HepG2 (cell line): ENCODE measurements around the gene DMAC2L.
"Not testable (repeated sequence)": the region's sequence is repeated elsewhere in the genome, so short reads cannot be mapped to it uniquely, and the experiment has no call there.

Experiments
- GATAD2A ChIP-seq: IDR thresholded peaks from 2 replicates; pipeline ENCODE4 v1.6.1; 2016
- HCFC1 ChIP-seq: fragments of 150-350 bp; IDR thresholded peaks from 2 replicates; pipeline ENCODE4 v1.6.1; 2014; ENCODE audit warnings: low read depth, low read length
- JUNB ChIP-seq: sonication (generic); formaldehyde crosslinking; IDR thresholded peaks from 2 replicates; pipeline ENCODE4 v1.8.0; 2022; ENCODE audit warnings: missing genetic modification reagents, mild to moderate bottlenecking, borderline replicate concordance
- PCBP1 ChIP-seq: fragments of 200-400 bp; formaldehyde crosslinking; IDR thresholded peaks from 2 replicates; pipeline ENCODE4 v1.6.1; 2017; ENCODE audit warnings: mild to moderate bottlenecking, low read depth, low read length, borderline replicate concordance
- POLR2A ChIP-seq, 2 experiments: IDR thresholded peaks; 2 replicates each; pipeline ENCODE4 v1.6.1; 2011; ENCODE audit warnings: low read depth in 2 of 2, low read length in 2 of 2, mild to moderate bottlenecking in 1 of 2, moderate library complexity in 1 of 2; ENCODE audit not compliant: insufficient read depth in 1 of 2
- RAD21 ChIP-seq: fragments of 450-650 bp; formaldehyde crosslinking; IDR thresholded peaks from 2 replicates; pipeline ENCODE4 v1.5.0; 2020; ENCODE audit warnings: mild to moderate bottlenecking
- RFX1 ChIP-seq: fragments of 450-650 bp; IDR thresholded peaks from 2 replicates; pipeline ENCODE4 v1.6.1; 2017
- RFXAP ChIP-seq: sonication (generic); formaldehyde crosslinking; IDR thresholded peaks from 2 replicates; pipeline ENCODE4 v1.4.0; 2020; ENCODE audit warnings: missing genetic modification reagents, borderline replicate concordance
- TCF12 ChIP-seq, 2 experiments: fragments of 450-650 bp in 1 of 2; sonication (generic) in 1 of 2; formaldehyde crosslinking in 1 of 2; IDR thresholded peaks; 2 replicates each; pipeline versions ENCODE4 v1.6.1 to v1.8.0; 2017 to 2022; ENCODE audit warnings: antibody characterized with exemption in 1 of 2, mild to moderate bottlenecking in 1 of 2, missing genetic modification reagents in 1 of 2, moderate library complexity in 1 of 2
- ZFX ChIP-seq: sonication (generic); formaldehyde crosslinking; IDR thresholded peaks from 2 replicates; pipeline ENCODE4 v1.4.0; 2020; ENCODE audit warnings: mild to moderate bottlenecking, low read depth, missing genetic modification reagents, moderate library complexity
- TF ChIP-seq, protein P1 (sequence below), 2 experiments: sonication (generic) in 1 of 2; formaldehyde crosslinking in 1 of 2; IDR thresholded peaks; 2 replicates each; pipeline versions ENCODE4 v1.5.1 to v1.6.1; 2011 to 2020; ENCODE audit warnings: borderline replicate concordance in 1 of 2, low read depth in 1 of 2, low read length in 1 of 2, mild to moderate bottlenecking in 1 of 2, missing genetic modification reagents in 1 of 2, moderate library complexity in 1 of 2
- TF ChIP-seq, protein P2 (sequence below): sonication (generic); formaldehyde crosslinking; conservative IDR thresholded peaks from 2 replicates; pipeline ENCODE4 v1.4.0; 2020; ENCODE audit warnings: mild to moderate bottlenecking, missing genetic modification reagents, moderate library complexity

DNA sequence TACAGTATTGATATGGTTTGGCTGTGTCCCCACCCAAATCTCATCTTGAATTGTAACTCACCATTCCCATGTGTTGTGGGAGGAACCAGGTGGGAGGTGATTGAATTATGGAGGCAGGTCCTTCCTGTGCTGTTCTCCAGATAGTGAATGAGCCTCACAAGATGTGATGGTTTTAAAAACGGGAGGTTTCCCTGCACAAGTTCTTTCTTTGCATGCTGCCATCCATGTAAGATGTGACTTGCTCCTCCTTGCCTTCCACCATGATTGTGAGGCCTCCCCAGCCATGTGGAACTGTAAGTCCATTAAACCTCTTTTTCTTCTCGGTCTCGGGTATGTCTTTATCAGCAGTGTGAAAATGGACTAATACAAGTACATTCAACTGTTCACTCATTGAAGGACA is 2.0 kb downstream of the DMAC2L start:
- not testable (repeated sequence) for TF ChIP-seq JUNB (CRISPR knock-in tag); HCFC1; RAD21 (CRISPR knock-in tag); PCBP1; GATAD2A (CRISPR knock-in tag); POLR2A (IDR thresholded peaks at IDR 0.05; ENCODE audit: insufficient read depth in 1 of 2, low read depth in 2 of 2, low read length in 2 of 2); TCF12 (IDR thresholded peaks at IDR 0.05); TCF12 (CRISPR knock-in tag; IDR thresholded peaks at IDR 0.05); RFXAP (CRISPR knock-in tag); RFX1; ZFX (CRISPR knock-in tag)
- TF ChIP-seq, protein P1, sequence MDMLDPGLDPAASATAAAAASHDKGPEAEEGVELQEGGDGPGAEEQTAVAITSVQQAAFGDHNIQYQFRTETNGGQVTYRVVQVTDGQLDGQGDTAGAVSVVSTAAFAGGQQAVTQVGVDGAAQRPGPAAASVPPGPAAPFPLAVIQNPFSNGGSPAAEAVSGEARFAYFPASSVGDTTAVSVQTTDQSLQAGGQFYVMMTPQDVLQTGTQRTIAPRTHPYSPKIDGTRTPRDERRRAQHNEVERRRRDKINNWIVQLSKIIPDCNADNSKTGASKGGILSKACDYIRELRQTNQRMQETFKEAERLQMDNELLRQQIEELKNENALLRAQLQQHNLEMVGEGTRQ (IDR thresholded peaks at IDR 0.05; ENCODE audit: low read depth, low read length), result not testable (repeated sequence)
- TF ChIP-seq, protein P1 (CRISPR knock-in tag; IDR thresholded peaks at IDR 0.05; ENCODE audit: borderline replicate concordance), result not testable (repeated sequence)
- TF ChIP-seq, protein P2, sequence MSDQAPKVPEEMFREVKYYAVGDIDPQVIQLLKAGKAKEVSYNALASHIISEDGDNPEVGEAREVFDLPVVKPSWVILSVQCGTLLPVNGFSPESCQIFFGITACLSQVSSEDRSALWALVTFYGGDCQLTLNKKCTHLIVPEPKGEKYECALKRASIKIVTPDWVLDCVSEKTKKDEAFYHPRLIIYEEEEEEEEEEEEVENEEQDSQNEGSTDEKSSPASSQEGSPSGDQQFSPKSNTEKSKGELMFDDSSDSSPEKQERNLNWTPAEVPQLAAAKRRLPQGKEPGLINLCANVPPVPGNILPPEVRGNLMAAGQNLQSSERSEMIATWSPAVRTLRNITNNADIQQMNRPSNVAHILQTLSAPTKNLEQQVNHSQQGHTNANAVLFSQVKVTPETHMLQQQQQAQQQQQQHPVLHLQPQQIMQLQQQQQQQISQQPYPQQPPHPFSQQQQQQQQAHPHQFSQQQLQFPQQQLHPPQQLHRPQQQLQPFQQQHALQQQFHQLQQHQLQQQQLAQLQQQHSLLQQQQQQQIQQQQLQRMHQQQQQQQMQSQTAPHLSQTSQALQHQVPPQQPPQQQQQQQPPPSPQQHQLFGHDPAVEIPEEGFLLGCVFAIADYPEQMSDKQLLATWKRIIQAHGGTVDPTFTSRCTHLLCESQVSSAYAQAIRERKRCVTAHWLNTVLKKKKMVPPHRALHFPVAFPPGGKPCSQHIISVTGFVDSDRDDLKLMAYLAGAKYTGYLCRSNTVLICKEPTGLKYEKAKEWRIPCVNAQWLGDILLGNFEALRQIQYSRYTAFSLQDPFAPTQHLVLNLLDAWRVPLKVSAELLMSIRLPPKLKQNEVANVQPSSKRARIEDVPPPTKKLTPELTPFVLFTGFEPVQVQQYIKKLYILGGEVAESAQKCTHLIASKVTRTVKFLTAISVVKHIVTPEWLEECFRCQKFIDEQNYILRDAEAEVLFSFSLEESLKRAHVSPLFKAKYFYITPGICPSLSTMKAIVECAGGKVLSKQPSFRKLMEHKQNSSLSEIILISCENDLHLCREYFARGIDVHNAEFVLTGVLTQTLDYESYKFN (CRISPR knock-in tag), result not testable (repeated sequence)
